Parathyroid adenoma (tissue), 2 donors: ENCODE data around the gene SLC16A1.

Experiments used
- H2AFZ ChIP-seq: fragments of 300-600 bp; sonication (generic); one replicate; pipeline ENCODE4 v1.7.0; 2017; ENCODE audit warnings: antibody characterized with exemption, mild to moderate bottlenecking
- H3K27ac ChIP-seq: fragments of 300-600 bp; sonication (generic); one replicate; pipeline ENCODE4 v1.7.0; 2017
- H3K27me3 ChIP-seq: fragments of 300-600 bp; sonication (generic); one replicate; pipeline ENCODE4 v1.7.0; 2017; ENCODE audit warnings: low read length; ENCODE audit not compliant: control insufficient read depth, insufficient read depth
- H3K36me3 ChIP-seq: fragments of 300-600 bp; sonication (generic); one replicate; pipeline ENCODE4 v1.7.0; 2017; ENCODE audit warnings: low read length; ENCODE audit not compliant: control insufficient read depth, insufficient read depth
- H3K4me1 ChIP-seq: fragments of 300-600 bp; sonication (generic); one replicate; pipeline ENCODE4 v1.7.0; 2017; ENCODE audit warnings: control low read depth
- H3K4me2 ChIP-seq: fragments of 300-600 bp; sonication (generic); one replicate; pipeline ENCODE4 v1.7.0; 2017; ENCODE audit warnings: low read length
- H3K4me3 ChIP-seq: fragments of 300-600 bp; sonication (generic); one replicate; pipeline ENCODE4 v1.7.0; 2017; ENCODE audit warnings: low read depth, low read length
- H3K79me2 ChIP-seq: fragments of 300-600 bp; sonication (generic); one replicate; pipeline ENCODE4 v1.7.0; 2017; ENCODE audit warnings: control low read depth
- H3K9ac ChIP-seq: fragments of 300-600 bp; sonication (generic); one replicate; pipeline ENCODE4 v1.7.0; 2017; ENCODE audit warnings: mild to moderate bottlenecking
- H3K9me3 ChIP-seq: fragments of 300-600 bp; sonication (generic); one replicate; pipeline ENCODE4 v1.7.0; 2017; ENCODE audit warnings: low read length; ENCODE audit not compliant: control insufficient read depth
- CTCF ChIP-seq: fragments of 300-600 bp; sonication (generic); IDR thresholded peaks from one replicate; pipeline ENCODE4 v1.7.0; 2017; ENCODE audit warnings: antibody characterized with exemption, mild to moderate bottlenecking
- donor health status: primary hyperparathyroidism.

Gene SLC16A1

GRCh38 chr1:112927462-112927990 lies 28.5 kb downstream of the SLC16A1 start:
- no peaks in the 10 kb centered on the region for H3K36me3 ChIP-seq
- no peak overlapping the region for H3K9ac ChIP-seq
- no peaks in the 10 kb centered on the region for H3K79me2 ChIP-seq
- H3K4me3 ChIP-seq, result no peak overlapping the region
- H3K27ac ChIP-seq, result no peak overlapping the region
- TF ChIP-seq CTCF, result no peak
- H3K4me2 ChIP-seq, result no peak overlapping the region
- H3K9me3 ChIP-seq, result no peaks in the 10 kb centered on the region
- H2AFZ ChIP-seq, result no peak overlapping the region
- H3K4me1 ChIP-seq, result no peaks in the 10 kb centered on the region
- H3K27me3 ChIP-seq, result no peaks in the 10 kb centered on the region

GRCh38 chr1:112926858-112927257 lies 29.1 kb downstream of the SLC16A1 start:
- Histone ChIP-seq H3K36me3 (no peaks in the 10 kb centered on the region), H3K27me3 (no peaks in the 10 kb centered on the region), H2AFZ (no peak overlapping the region), H3K4me2 (no peak overlapping the region), H3K9me3 (no peaks in the 10 kb centered on the region), H3K4me1 (no peaks in the 10 kb centered on the region), H3K4me3 (no peak overlapping the region), H3K79me2 (no peaks in the 10 kb centered on the region), H3K27ac (no peak overlapping the region), H3K9ac (no peak overlapping the region)
- TF ChIP-seq CTCF, result no peak

- no peak overlapping the region for H2AFZ ChIP-seq
- no peak overlapping the region for H3K27ac ChIP-seq
- H3K4me1 ChIP-seq, result no peaks in the 10 kb centered on the region
- H3K4me3 ChIP-seq, result no peak overlapping the region
- no peaks in the 10 kb centered on the region for H3K36me3 ChIP-seq
- no peak overlapping the region for H3K9ac ChIP-seq
- TF ChIP-seq CTCF, result no peak
- no peaks in the 10 kb centered on the region for H3K79me2 ChIP-seq
- no peak overlapping the region for H3K4me2 ChIP-seq
- H3K27me3 ChIP-seq, result no peaks in the 10 kb centered on the region
- no peaks in the 10 kb centered on the region for H3K9me3 ChIP-seq
These were observed 31.0 kb downstream of the SLC16A1 start for GRCh38 chr1:112925015-112925414.

GRCh38 chr1:112923959-112924349 lies 32.0 kb downstream of the SLC16A1 start:
- no peak overlapping the region for H3K4me2 ChIP-seq
- H3K27ac ChIP-seq, result no peak overlapping the region
- no peaks in the 10 kb centered on the region for H3K27me3 ChIP-seq
- no peaks in the 10 kb centered on the region for H3K4me1 ChIP-seq
- H3K36me3 ChIP-seq, result no peaks in the 10 kb centered on the region
- no peaks in the 10 kb centered on the region for H3K79me2 ChIP-seq
- no peak overlapping the region for H3K9ac ChIP-seq
- H3K9me3 ChIP-seq, result no peaks in the 10 kb centered on the region
- no peak overlapping the region for H2AFZ ChIP-seq
- no peak for TF ChIP-seq CTCF
- H3K4me3 ChIP-seq, result no peak overlapping the region

- H3K79me2 ChIP-seq, result no peaks in the 10 kb centered on the region
- no peaks in the 10 kb centered on the region for H3K36me3 ChIP-seq
These were observed 32.6 kb downstream of the SLC16A1 start for GRCh38 chr1:112923234-112923958.

More at GRCh38 chr1:112923234-112923958, 32.6 kb downstream of the SLC16A1 start:
- H3K27me3 ChIP-seq, result no peaks in the 10 kb centered on the region
- no peaks in the 10 kb centered on the region for H3K9me3 ChIP-seq
- H3K27ac ChIP-seq, result no peak overlapping the region
- TF ChIP-seq CTCF, result no peak
- no peak overlapping the region for H3K4me3 ChIP-seq
- no peak overlapping the region for H2AFZ ChIP-seq
- no peak overlapping the region for H3K4me2 ChIP-seq
- no peak overlapping the region for H3K9ac ChIP-seq
- no peaks in the 10 kb centered on the region for H3K4me1 ChIP-seq
